HepG2 (cell line): ENCODE measurements around the gene MTM1.

Source experiments
- CTCF ChIP-seq: sonication (generic); formaldehyde crosslinking; IDR thresholded peaks from 2 replicates; pipeline ENCODE4 v1.5.0; 2020; ENCODE audit warnings: mild to moderate bottlenecking, missing genetic modification reagents, moderate library complexity
- EZH2 ChIP-seq: conservative IDR thresholded peaks from 2 replicates; pipeline ENCODE4 v1.6.1; 2012; ENCODE audit warnings: mild to moderate bottlenecking, low read depth, low read length, moderate library complexity
- FOXM1 ChIP-seq: sonication (generic); formaldehyde crosslinking; IDR thresholded peaks from 2 replicates; pipeline ENCODE4 v1.5.0; 2020; ENCODE audit warnings: missing genetic modification reagents
- FOXO1 ChIP-seq: sonication (generic); formaldehyde crosslinking; IDR thresholded peaks from 2 replicates; pipeline ENCODE4 v1.4.0; 2020; ENCODE audit warnings: missing genetic modification reagents
- HDAC2 ChIP-seq: sonication (generic); formaldehyde crosslinking; IDR thresholded peaks from 2 replicates; pipeline ENCODE4 v1.4.0; 2020; ENCODE audit warnings: missing genetic modification reagents
- KLF16 ChIP-seq, 2 experiments: sonication (generic) in 1 of 2; formaldehyde crosslinking in 1 of 2; IDR thresholded peaks; 2 replicates each; pipeline versions ENCODE4 v1.6.1 to v1.8.0; 2016 to 2023; ENCODE audit warnings: missing genetic modification reagents in 2 of 2, missing compliant biosample characterization in 1 of 2
- NCOR1 ChIP-seq: fragments of 200-600 bp; sonication (generic); IDR thresholded peaks from 2 replicates; pipeline ENCODE4 v1.7.0; 2017; ENCODE audit warnings: antibody characterized with exemption, low read length, borderline replicate concordance
- RFX5 ChIP-seq: IDR thresholded peaks from 2 replicates; pipeline ENCODE4 v1.6.1; 2011; ENCODE audit warnings: low read depth, low read length, improper control_type of control experiment
- SSRP1 ChIP-seq: IDR thresholded peaks from 2 replicates; pipeline ENCODE4 v1.6.1; 2016; ENCODE audit warnings: control low read depth
- ZC3H4 ChIP-seq: sonication (generic); formaldehyde crosslinking; IDR thresholded peaks from 2 replicates; pipeline ENCODE4 v1.4.0; 2020; ENCODE audit warnings: missing genetic modification reagents, borderline replicate concordance
- ZNF431 ChIP-seq: sonication (generic); formaldehyde crosslinking; IDR thresholded peaks from 2 replicates; pipeline ENCODE4 v1.9.0; 2022; ENCODE audit warnings: missing genetic modification reagents, low read depth, mild to moderate bottlenecking, borderline replicate concordance
- ZNF850 ChIP-seq: sonication (generic); formaldehyde crosslinking; conservative IDR thresholded peaks from 2 replicates; pipeline ENCODE4 v1.9.0; 2021; ENCODE audit warnings: mild to moderate bottlenecking, missing genetic modification reagents
- TF ChIP-seq, protein P1 (sequence below): sonication (generic); formaldehyde crosslinking; IDR thresholded peaks from 2 replicates; pipeline ENCODE4 v1.5.0; 2020; ENCODE audit warnings: mild to moderate bottlenecking, missing genetic modification reagents
- TF ChIP-seq, protein P2 (sequence below): sonication (generic); formaldehyde crosslinking; IDR thresholded peaks from 2 replicates; pipeline ENCODE4 v1.9.0; 2021; ENCODE audit warnings: missing genetic modification reagents, mild to moderate bottlenecking, borderline replicate concordance

DNA sequence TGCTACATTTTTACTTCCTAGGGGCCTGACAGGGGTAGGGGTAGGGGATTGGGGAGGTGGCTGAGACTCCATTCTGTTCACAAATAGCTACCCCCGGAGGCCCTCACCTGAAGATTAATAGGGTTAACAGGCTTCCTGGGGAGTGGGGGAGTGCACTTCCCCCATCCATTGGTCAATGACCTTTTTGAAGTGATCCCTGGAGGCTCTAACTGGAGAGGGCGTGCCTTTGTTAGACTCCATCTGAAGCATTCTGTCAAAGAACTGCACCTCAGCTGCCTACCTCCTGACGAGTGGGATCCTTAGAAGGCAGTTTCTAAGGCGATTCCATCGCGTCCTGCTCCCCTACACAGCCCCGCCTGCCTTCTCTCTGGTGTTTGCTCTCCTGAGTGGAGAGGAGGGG lies 10.0 kb upstream of the MTM1 start:
- TF ChIP-seq, protein P1, sequence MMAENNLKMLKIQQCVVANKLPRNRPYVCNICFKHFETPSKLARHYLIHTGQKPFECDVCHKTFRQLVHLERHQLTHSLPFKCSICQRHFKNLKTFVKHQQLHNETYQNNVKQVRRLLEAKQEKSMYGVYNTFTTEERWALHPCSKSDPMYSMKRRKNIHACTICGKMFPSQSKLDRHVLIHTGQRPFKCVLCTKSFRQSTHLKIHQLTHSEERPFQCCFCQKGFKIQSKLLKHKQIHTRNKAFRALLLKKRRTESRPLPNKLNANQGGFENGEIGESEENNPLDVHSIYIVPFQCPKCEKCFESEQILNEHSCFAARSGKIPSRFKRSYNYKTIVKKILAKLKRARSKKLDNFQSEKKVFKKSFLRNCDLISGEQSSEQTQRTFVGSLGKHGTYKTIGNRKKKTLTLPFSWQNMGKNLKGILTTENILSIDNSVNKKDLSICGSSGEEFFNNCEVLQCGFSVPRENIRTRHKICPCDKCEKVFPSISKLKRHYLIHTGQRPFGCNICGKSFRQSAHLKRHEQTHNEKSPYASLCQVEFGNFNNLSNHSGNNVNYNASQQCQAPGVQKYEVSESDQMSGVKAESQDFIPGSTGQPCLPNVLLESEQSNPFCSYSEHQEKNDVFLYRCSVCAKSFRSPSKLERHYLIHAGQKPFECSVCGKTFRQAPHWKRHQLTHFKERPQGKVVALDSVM (CRISPR knock-in tag): no peak
- TF ChIP-seq FOXO1 (CRISPR knock-in tag) (no peak), FOXM1 (CRISPR knock-in tag) (no peak), ZNF431 (no peak), KLF16 (CRISPR knock-in tag; IDR thresholded peaks at IDR 0.05) (no peak), RFX5 (no peak), EZH2 (no peak), NCOR1 (no peak), ZNF850 (CRISPR knock-in tag) (no peak), CTCF (CRISPR knock-in tag) (no peak), ZC3H4 (CRISPR knock-in tag) (no peak), SSRP1 (CRISPR knock-in tag) (no peak), HDAC2 (no peak)
- TF ChIP-seq, protein P2, sequence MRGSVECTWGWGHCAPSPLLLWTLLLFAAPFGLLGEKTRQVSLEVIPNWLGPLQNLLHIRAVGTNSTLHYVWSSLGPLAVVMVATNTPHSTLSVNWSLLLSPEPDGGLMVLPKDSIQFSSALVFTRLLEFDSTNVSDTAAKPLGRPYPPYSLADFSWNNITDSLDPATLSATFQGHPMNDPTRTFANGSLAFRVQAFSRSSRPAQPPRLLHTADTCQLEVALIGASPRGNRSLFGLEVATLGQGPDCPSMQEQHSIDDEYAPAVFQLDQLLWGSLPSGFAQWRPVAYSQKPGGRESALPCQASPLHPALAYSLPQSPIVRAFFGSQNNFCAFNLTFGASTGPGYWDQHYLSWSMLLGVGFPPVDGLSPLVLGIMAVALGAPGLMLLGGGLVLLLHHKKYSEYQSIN: no peak
